ENCODE data around the gene NDFIP2. TPM values are rescaled to one million over a fixed set of nuclear protein-coding genes. Genes with fewer than 3 reads are reported as not detected.

Gene NDFIP2
- total and polyA plus RNA-seq, 2 donors (not counting 1 experiment from before 2014, with no cell fraction given) = 0.12 to 1.0 TPM

GRCh38 chr13:79451500-79451962 lies 29.4 kb upstream of the NDFIP2 start:
- ChIA-PET CTCF (interaction anchor here (1.6 kb wide), 1 partner anchor 27 kb away, joined by 6 read pairs; no protein-coding TSS in a partner anchor), POLR2A (no interaction called here)
- no peak overlapping the region for H3K4me2 ChIP-seq (replicated peaks; ENCODE audit: low read depth, low read length, poor library complexity, severe bottlenecking)
- peaks cover 0 to 4% (median 0%) of the 10 kb centered on the region in 4 experiments for H3K27me3 ChIP-seq (replicated peaks in 1 of 4; ENCODE audit: control extremely low read depth in 1 of 4, control insufficient read depth in 3 of 4, insufficient read depth in 4 of 4, low read length in 3 of 4)
- intact Hi-C loops (cut with micrococcal nuclease) = no loop called here
- no peaks in the 10 kb centered on the region for H4K20me1 ChIP-seq (ENCODE audit: control insufficient read depth, insufficient read depth, low read length, poor library complexity, severe bottlenecking)
- H3K9ac ChIP-seq (ENCODE audit: low read length) = no peak overlapping the region
- WGBS (ENCODE audit: insufficient coverage) = 25% methylated on average over 1 of the region's 3 CpGs
- no peaks in the 10 kb centered on the region for H3K36me3 ChIP-seq (replicated peaks in 1 of 2; ENCODE audit: control extremely low read depth in 1 of 2, control insufficient read depth in 1 of 2, extremely low read depth in 1 of 2, insufficient read depth in 2 of 2, low read length in 1 of 2)
- peak; percentile 3 for DNase-seq
- peak; percentile 91 for ATAC-seq (ENCODE audit: low read depth)
- no peak overlapping the region for H3K27ac Mint-ChIP-seq
- peaks cover 4 to 6% of the 10 kb centered on the region in 2 donors for H3K4me1 ChIP-seq (ENCODE audit: control insufficient read depth in 2 of 2, insufficient read depth in 2 of 2, low read length in 2 of 2)
- peaks cover 19% of the 10 kb centered on the region for H3K27me3 Mint-ChIP-seq
- no peak overlapping the region for H3K4me3 ChIP-seq (ENCODE audit: control extremely low read depth in 1 of 5, extremely low read depth in 1 of 5, insufficient read depth in 1 of 5, low read depth in 2 of 5, low read length in 4 of 5)
- TF ChIP-seq EZH2 (IDR thresholded peaks at IDR 0.05; ENCODE audit: borderline replicate concordance, insufficient read depth, low read depth, low read length, poor library complexity, severe bottlenecking) = no peak
- no peak for TF ChIP-seq CTCF (IDR thresholded peaks at IDR 0.05)
- H3K4me3 Mint-ChIP-seq = no peak overlapping the region
- no peaks in the 10 kb centered on the region for H3K79me2 ChIP-seq (ENCODE audit: control insufficient read depth, insufficient read depth, low read length)
- H3K9me3 ChIP-seq (ENCODE audit: control extremely low read depth in 1 of 3, control insufficient read depth in 2 of 3, insufficient read depth in 1 of 3, low read length in 2 of 3) = peaks cover 0 to 9% (median 4%) of the 10 kb centered on the region in 3 donors
- H2AFZ ChIP-seq (ENCODE audit: insufficient read depth, low read depth, low read length, poor library complexity, severe bottlenecking) = no peak overlapping the region
- no peak overlapping the region for H3K27ac ChIP-seq (ENCODE audit: low read length in 2 of 2)
- H3K9me3 Mint-ChIP-seq (ENCODE audit: insufficient read depth) = peaks cover 2% of the 10 kb centered on the region
- peaks cover 16% of the 10 kb centered on the region for H3K4me1 Mint-ChIP-seq

- H3K9me3 ChIP-seq (ENCODE audit: control extremely low read depth in 1 of 3, control insufficient read depth in 2 of 3, insufficient read depth in 1 of 3, low read length in 2 of 3) = peaks cover 0 to 9% (median 4%) of the 10 kb centered on the region in 3 donors
- no peaks in the 10 kb centered on the region for H3K79me2 ChIP-seq (ENCODE audit: control insufficient read depth, insufficient read depth, low read length)
- Mint-ChIP-seq H3K27ac (no peak overlapping the region), H3K4me3 (no peak overlapping the region), H3K27me3 (peaks cover 19% of the 10 kb centered on the region), H3K4me1 (peaks cover 16% of the 10 kb centered on the region), H3K9me3 (ENCODE audit: insufficient read depth) (peaks cover 2% of the 10 kb centered on the region)
- no peak overlapping the region for H3K4me3 ChIP-seq (ENCODE audit: control extremely low read depth in 1 of 5, extremely low read depth in 1 of 5, insufficient read depth in 1 of 5, low read depth in 2 of 5, low read length in 4 of 5)
- no peaks in the 10 kb centered on the region for H4K20me1 ChIP-seq (ENCODE audit: control insufficient read depth, insufficient read depth, low read length, poor library complexity, severe bottlenecking)
- H3K9ac ChIP-seq (ENCODE audit: low read length) = no peak overlapping the region
- intact Hi-C loops (cut with micrococcal nuclease) = no loop called here
- ATAC-seq (ENCODE audit: low read depth) (no peak), DNase-seq (no peak)
- H3K27ac ChIP-seq (ENCODE audit: low read length in 2 of 2) = no peak overlapping the region
- ChIA-PET POLR2A (no interaction called here), CTCF (interaction anchor here (1.0 kb wide), 1 partner anchor 9 kb away, joined by 3 read pairs; no protein-coding TSS in a partner anchor)
- WGBS (ENCODE audit: insufficient coverage) = no CpG with 5 or more reads among the region's 3 CpGs
- peaks cover 4 to 6% of the 10 kb centered on the region in 2 donors for H3K4me1 ChIP-seq (ENCODE audit: control insufficient read depth in 2 of 2, insufficient read depth in 2 of 2, low read length in 2 of 2)
- no peak overlapping the region for H2AFZ ChIP-seq (ENCODE audit: insufficient read depth, low read depth, low read length, poor library complexity, severe bottlenecking)
- H3K36me3 ChIP-seq (replicated peaks in 1 of 2; ENCODE audit: control extremely low read depth in 1 of 2, control insufficient read depth in 1 of 2, extremely low read depth in 1 of 2, insufficient read depth in 2 of 2, low read length in 1 of 2) = no peaks in the 10 kb centered on the region
- peaks cover 0 to 4% (median 0%) of the 10 kb centered on the region in 4 experiments for H3K27me3 ChIP-seq (replicated peaks in 1 of 4; ENCODE audit: control extremely low read depth in 1 of 4, control insufficient read depth in 3 of 4, insufficient read depth in 4 of 4, low read length in 3 of 4)
- no peak for TF ChIP-seq CTCF (IDR thresholded peaks at IDR 0.05)
- no peak for TF ChIP-seq EZH2 (IDR thresholded peaks at IDR 0.05; ENCODE audit: borderline replicate concordance, insufficient read depth, low read depth, low read length, poor library complexity, severe bottlenecking)
- no peak overlapping the region for H3K4me2 ChIP-seq (replicated peaks; ENCODE audit: low read depth, low read length, poor library complexity, severe bottlenecking)
Measured at GRCh38 chr13:79452239-79452913, 28.6 kb upstream of the NDFIP2 start.
